Measurements from ENCODE around the gene SAPCD2.

DNA sequence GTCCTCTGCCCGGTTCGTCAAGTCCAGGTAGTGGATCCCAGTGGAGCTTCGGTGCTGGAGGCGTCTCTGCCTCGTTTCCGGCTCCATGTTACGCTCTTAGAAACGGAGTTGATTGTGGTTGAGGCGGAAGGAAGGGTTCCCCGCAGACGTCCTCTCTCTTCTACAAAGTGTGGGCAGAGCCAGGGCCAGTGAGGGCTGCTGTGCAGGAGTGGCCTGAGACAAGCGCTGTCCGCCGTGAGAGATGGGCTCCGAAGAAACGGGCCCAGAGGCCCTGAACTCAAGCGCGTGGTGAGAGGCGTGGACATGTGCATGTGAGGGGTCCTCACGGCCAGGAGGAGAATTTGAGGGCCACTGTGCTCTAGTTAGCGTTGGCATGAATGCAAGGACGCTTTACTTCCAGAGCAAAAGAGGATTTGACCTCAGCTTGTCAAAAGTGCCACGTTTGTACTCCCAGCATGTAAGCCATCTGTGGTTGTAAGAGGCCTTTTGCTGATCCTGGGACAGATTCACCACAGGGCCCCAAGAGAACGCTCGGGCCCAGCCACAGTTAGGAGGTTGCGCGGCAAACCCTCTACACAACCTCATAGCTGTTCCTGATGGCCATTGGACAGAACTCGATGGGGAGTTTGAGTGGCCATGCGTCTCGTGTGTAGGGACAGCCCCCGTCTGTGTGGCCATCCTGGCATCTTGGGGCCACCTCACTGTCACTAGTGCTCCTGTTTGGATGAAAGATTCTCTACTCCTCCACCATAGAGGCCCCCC, 26.6 kb upstream of the SAPCD2 start:
- TF ChIP-seq, protein P1, sequence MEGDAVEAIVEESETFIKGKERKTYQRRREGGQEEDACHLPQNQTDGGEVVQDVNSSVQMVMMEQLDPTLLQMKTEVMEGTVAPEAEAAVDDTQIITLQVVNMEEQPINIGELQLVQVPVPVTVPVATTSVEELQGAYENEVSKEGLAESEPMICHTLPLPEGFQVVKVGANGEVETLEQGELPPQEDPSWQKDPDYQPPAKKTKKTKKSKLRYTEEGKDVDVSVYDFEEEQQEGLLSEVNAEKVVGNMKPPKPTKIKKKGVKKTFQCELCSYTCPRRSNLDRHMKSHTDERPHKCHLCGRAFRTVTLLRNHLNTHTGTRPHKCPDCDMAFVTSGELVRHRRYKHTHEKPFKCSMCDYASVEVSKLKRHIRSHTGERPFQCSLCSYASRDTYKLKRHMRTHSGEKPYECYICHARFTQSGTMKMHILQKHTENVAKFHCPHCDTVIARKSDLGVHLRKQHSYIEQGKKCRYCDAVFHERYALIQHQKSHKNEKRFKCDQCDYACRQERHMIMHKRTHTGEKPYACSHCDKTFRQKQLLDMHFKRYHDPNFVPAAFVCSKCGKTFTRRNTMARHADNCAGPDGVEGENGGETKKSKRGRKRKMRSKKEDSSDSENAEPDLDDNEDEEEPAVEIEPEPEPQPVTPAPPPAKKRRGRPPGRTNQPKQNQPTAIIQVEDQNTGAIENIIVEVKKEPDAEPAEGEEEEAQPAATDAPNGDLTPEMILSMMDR (IDR thresholded peaks at IDR 0.05; ENCODE audit: low read depth, low read length, poor library complexity, severe bottlenecking), result no peak
- no peak for TF ChIP-seq EZH2phosphoT487 (IDR thresholded peaks at IDR 0.05; ENCODE audit: borderline replicate concordance, low read length)
